PC-9 (cell line): ENCODE data around the gene DRD3. TPM values are rescaled to one million over a fixed set of nuclear protein-coding genes. Genes with fewer than 3 reads are reported as not detected.

ENCODE experiments used
- BruUV-seq: library from RNA; stranded (reverse); fragments of 400-500 nt; replicated peaks from 2 replicates; lab custom pipeline; 2021; lab: Mats Ljungman, UMichigan
- CTCF ChIA-PET: fragments of 300-600 bp; sonication (Branson Sonifier 250); formaldehyde crosslinking; loops from one replicate; lab custom pipeline; 2022; ENCODE audit warnings: antibody characterized with exemption; lab: Charles Lee
- POLR2A ChIA-PET: fragments of 300-600 bp; sonication (Branson Sonifier 250); formaldehyde crosslinking; loops from one replicate; lab custom pipeline; 2022; ENCODE audit warnings: antibody characterized with exemption; ENCODE audit not compliant: unreplicated experiment; lab: Charles Lee
- DNase-seq, 2 experiments: peaks; one replicate each; pipeline versions ENCODE4 v3.0.0 to v3.0.0-alpha.2; 2015 to 2022; ENCODE audit warnings: mixed read lengths in 1 of 2
- H2AFZ ChIP-seq: fragments of 200-600 bp; sonication (generic); 2 replicates; pipeline ENCODE4 v1.8.1; 2017; ENCODE audit warnings: antibody characterized with exemption
- H3F3A ChIP-seq: fragments of 200-600 bp; sonication (generic); 2 replicates; pipeline ENCODE4 v1.8.1; 2017; ENCODE audit warnings: antibody characterized with exemption, mild to moderate bottlenecking, low read depth; ENCODE audit not compliant: insufficient read depth
- H3K27ac ChIP-seq: fragments of 200-600 bp; sonication (generic); 2 replicates; pipeline ENCODE4 v1.6.1; 2016; ENCODE audit warnings: mixed run types
- H3K27me3 ChIP-seq: fragments of 200-600 bp; sonication (generic); 2 replicates; pipeline ENCODE4 v1.6.1; 2016; ENCODE audit warnings: low read depth, mixed run types; ENCODE audit not compliant: insufficient read depth
- H3K36me3 ChIP-seq: fragments of 200-600 bp; sonication (generic); 2 replicates; pipeline ENCODE4 v1.6.1; 2016; ENCODE audit warnings: low read depth, mixed run types
- H3K4me1 ChIP-seq: fragments of 200-600 bp; sonication (generic); replicated peaks from 2 replicates; pipeline ENCODE4 v1.6.1; 2016; ENCODE audit warnings: mixed run types; ENCODE audit not compliant: insufficient read depth
- H3K4me2 ChIP-seq: fragments of 200-600 bp; sonication (generic); 2 replicates; pipeline ENCODE4 v1.6.1; 2017; ENCODE audit warnings: mixed run types
- H3K4me3 ChIP-seq: fragments of 200-600 bp; sonication (generic); 2 replicates; pipeline ENCODE4 v1.6.1; 2016; ENCODE audit warnings: mixed run types
- H3K79me2 ChIP-seq: fragments of 200-600 bp; sonication (generic); 2 replicates; pipeline ENCODE4 v1.6.1; 2017; ENCODE audit warnings: low read depth, mixed run types
- H3K9me2 ChIP-seq: fragments of 200-600 bp; sonication (generic); 2 replicates; pipeline ENCODE4 v1.8.1; 2017; ENCODE audit warnings: mild to moderate bottlenecking; ENCODE audit not compliant: insufficient read depth
- H3K9me3 ChIP-seq: fragments of 200-600 bp; sonication (generic); 2 replicates; pipeline ENCODE4 v1.8.1; 2016; ENCODE audit warnings: low read depth; ENCODE audit not compliant: insufficient read depth
- H4K20me1 ChIP-seq: fragments of 200-600 bp; sonication (generic); 2 replicates; pipeline ENCODE4 v1.8.1; 2017; ENCODE audit not compliant: insufficient read depth
- CTCF ChIP-seq: fragments of 200-600 bp; sonication (generic); conservative IDR thresholded peaks from 2 replicates; pipeline ENCODE4 v1.6.1; 2017; ENCODE audit warnings: mixed run types, antibody characterized with exemption, mild to moderate bottlenecking, moderate library complexity
- EZH2 ChIP-seq: fragments of 200-600 bp; sonication (generic); IDR thresholded peaks from 2 replicates; pipeline ENCODE4 v1.8.0; 2017; ENCODE audit warnings: antibody characterized with exemption, low read depth
- intact Hi-C: fragments of 100-400 bp; cut with micrococcal nuclease; formaldehyde crosslinking; loops from one replicate; pipeline ENCODE4 v1.10.0; 2022; ENCODE audit not compliant: unreplicated experiment
- total RNA-seq: library from RNA; stranded (reverse); gene quantifications from 2 replicates; pipeline ENCODE4 v1.2.3, GENCODE V29; 2021

DRD3 gene
- total RNA-seq, 1 experiment from 2014 or later = not detected

DNA sequence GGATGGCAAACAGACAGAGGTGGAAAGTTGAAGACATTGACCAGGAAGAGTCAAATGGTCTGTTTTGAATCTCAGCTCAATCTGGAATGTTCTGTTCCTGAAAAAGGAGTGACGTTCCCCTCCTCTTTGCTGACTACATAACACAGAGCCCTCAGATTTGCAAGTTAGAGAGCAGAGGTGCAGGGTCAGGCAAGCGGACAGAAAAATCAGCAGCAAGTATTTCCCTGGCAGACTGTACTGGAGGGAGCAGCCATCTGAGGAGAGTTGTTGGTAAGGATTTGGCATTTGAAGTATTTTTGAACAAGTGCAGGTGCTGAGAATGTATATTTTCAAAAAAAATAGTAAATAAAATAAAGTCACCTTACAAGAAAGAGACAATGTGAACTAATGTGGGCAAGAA is 40.9 kb upstream of the DRD3 start:
- intact Hi-C loops = no loop called here
- CTCF ChIA-PET = no interaction called here
- POLR2A ChIA-PET = no interaction called here
- Histone ChIP-seq H3K4me2 (no peak overlapping the region), H3K27ac (no peak overlapping the region), H3K9me3 (peaks cover under 1% of the 10 kb centered on the region; the same call in 1 of the 2 replicates), H3K36me3 (no peaks in the 10 kb centered on the region), H3K4me3 (no peak overlapping the region), H3F3A (no peaks in the 10 kb centered on the region), H4K20me1 (no peaks in the 10 kb centered on the region), H3K27me3 (peaks cover 10% of the 10 kb centered on the region; the same call in 1 of the 2 replicates), H3K79me2 (no peaks in the 10 kb centered on the region), H2AFZ (no peak overlapping the region), H3K9me2 (no peaks in the 10 kb centered on the region), H3K4me1 (no peaks in the 10 kb centered on the region)
- no TSS peak for BruUV-seq
- no peak for DNase-seq
- TF ChIP-seq CTCF (no peak), EZH2 (no peak)

DNA sequence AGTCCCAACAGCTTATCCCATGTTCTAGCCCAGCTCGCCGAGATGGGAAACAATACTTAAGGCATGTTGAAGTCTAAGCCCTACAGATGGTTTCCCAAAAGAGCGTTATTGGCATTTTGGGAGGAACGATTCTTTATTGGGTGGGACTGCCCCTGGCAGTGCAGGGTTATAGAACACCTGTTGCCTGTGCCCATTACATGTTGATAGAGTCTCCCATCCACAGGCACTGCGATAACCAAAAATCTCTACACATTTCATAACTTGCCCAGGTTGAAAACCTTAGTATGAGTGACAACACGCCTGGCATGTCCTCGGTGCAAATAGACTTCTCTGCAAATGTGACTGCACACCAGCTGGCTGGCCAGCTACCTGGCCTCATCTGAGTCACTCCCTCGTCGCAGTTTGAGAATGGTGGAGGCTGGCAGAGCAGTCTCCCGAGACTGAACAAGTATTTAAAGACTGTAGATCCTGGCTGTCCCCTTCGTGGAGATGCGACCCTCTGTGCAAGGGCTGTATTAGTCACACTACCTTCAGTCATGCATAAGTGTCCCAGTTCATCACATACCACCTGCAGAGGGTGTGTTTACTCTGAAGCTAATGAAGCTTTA is 39.8 kb upstream of the DRD3 start:
- no TSS peak for BruUV-seq
- H3K4me3 ChIP-seq = no peak overlapping the region
- no peaks in the 10 kb centered on the region for H3K9me2 ChIP-seq
- no peaks in the 10 kb centered on the region for H3K79me2 ChIP-seq
- intact Hi-C loops = no loop called here
- no peaks in the 10 kb centered on the region for H3K36me3 ChIP-seq
- no peak overlapping the region for H3K4me2 ChIP-seq
- ChIA-PET POLR2A (no interaction called here), CTCF (no interaction called here)
- no peak for TF ChIP-seq CTCF
- no peak for TF ChIP-seq EZH2
- H3F3A ChIP-seq = no peaks in the 10 kb centered on the region
- no peaks in the 10 kb centered on the region for H3K4me1 ChIP-seq
- DNase-seq = no peak
- peaks cover 10% of the 10 kb centered on the region; the same call in 1 of the 2 replicates for H3K27me3 ChIP-seq
- no peaks in the 10 kb centered on the region for H4K20me1 ChIP-seq
- no peak overlapping the region for H3K27ac ChIP-seq
- H3K9me3 ChIP-seq = no peaks in the 10 kb centered on the region
- H2AFZ ChIP-seq = no peak overlapping the region

- Histone ChIP-seq H3F3A (no peaks in the 10 kb centered on the region), H3K27me3 (peaks cover 10% of the 10 kb centered on the region; the same call in 1 of the 2 replicates), H3K4me1 (no peaks in the 10 kb centered on the region), H3K9me3 (no peaks in the 10 kb centered on the region), H2AFZ (no peak overlapping the region), H3K36me3 (no peaks in the 10 kb centered on the region), H4K20me1 (no peaks in the 10 kb centered on the region), H3K4me3 (no peak overlapping the region), H3K9me2 (no peaks in the 10 kb centered on the region), H3K4me2 (no peak overlapping the region), H3K27ac (no peak overlapping the region), H3K79me2 (no peaks in the 10 kb centered on the region)
- POLR2A ChIA-PET = no interaction called here
- CTCF ChIA-PET = no interaction called here
- intact Hi-C loops = no loop called here
- TF ChIP-seq EZH2 = no peak
- no peak for TF ChIP-seq CTCF
- no TSS peak for BruUV-seq
- DNase-seq = no peak
Observed at GRCh38 chr3:114218006-114218405, 39.2 kb upstream of the DRD3 start.
